SU-DHL-6 (cell line): ENCODE measurements around the gene ARHGAP28.
"Not testable (repeated sequence)": the region's sequence is repeated elsewhere in the genome, so short reads cannot be mapped to it uniquely, and the experiment has no call there.

ENCODE experiments used
- H2AFZ ChIP-seq: fragments of 200-600 bp; sonication (generic); 2 replicates; pipeline ENCODE4 v1.6.1; 2014; ENCODE audit warnings: low read depth, mild to moderate bottlenecking, moderate library complexity, mixed read lengths, antibody characterized with exemption, low read length; ENCODE audit not compliant: severe bottlenecking
- H3F3A ChIP-seq: fragments of 200-600 bp; shearing (Covaris generic); 2 replicates; pipeline ENCODE4 v1.6.0; 2016; ENCODE audit warnings: antibody characterized with exemption, mild to moderate bottlenecking; ENCODE audit not compliant: insufficient read depth
- H3K27ac ChIP-seq: fragments of 200-600 bp; sonication (generic); 2 replicates; pipeline ENCODE4 v1.5.1; 2016; ENCODE audit warnings: low read depth, mild to moderate bottlenecking, low read length, moderate library complexity, mixed read lengths
- H3K27me3 ChIP-seq: fragments of 200-600 bp; sonication (generic), shearing (Covaris generic); 2 replicates; pipeline ENCODE4 v1.6.0; 2014; ENCODE audit warnings: mild to moderate bottlenecking, low read length
- H3K36me3 ChIP-seq: fragments of 200-600 bp; sonication (generic); 2 replicates; pipeline ENCODE4 v1.6.1; 2014; ENCODE audit warnings: mild to moderate bottlenecking, low read length, mixed read lengths
- H3K4me2 ChIP-seq: fragments of 300-600, 200-600 bp; shearing (Covaris generic), sonication (generic); 2 replicates; pipeline ENCODE4 v1.6.0; 2014; ENCODE audit warnings: low read length, low read depth, mild to moderate bottlenecking; ENCODE audit not compliant: poor library complexity, severe bottlenecking
- H3K4me3 ChIP-seq: fragments of 200-600 bp; sonication (generic); 2 replicates; pipeline ENCODE4 v1.5.1; 2014; ENCODE audit warnings: antibody characterized with exemption, low read length, mild to moderate bottlenecking, mixed read lengths; ENCODE audit not compliant: insufficient read depth, poor library complexity, severe bottlenecking
- H3K79me2 ChIP-seq: fragments of 200-600 bp; sonication (generic); 2 replicates; pipeline ENCODE4 v1.6.1; 2014; ENCODE audit warnings: mild to moderate bottlenecking, low read length, moderate library complexity; ENCODE audit not compliant: insufficient read depth
- H3K9ac ChIP-seq: fragments of 200-600 bp; sonication (generic); 2 replicates; pipeline ENCODE4 v1.7.0; 2014; ENCODE audit warnings: mild to moderate bottlenecking, low read length
- H3K9me2 ChIP-seq: fragments of 200-600 bp; sonication (generic); replicated peaks from 2 replicates; pipeline ENCODE4 v1.6.1; 2014; ENCODE audit warnings: low read length; ENCODE audit not compliant: insufficient read depth
- H3K9me3 ChIP-seq: fragments of 200-600 bp; sonication (generic); 2 replicates; pipeline ENCODE4 v1.6.1; 2014; ENCODE audit warnings: low read length, mixed read lengths; ENCODE audit not compliant: insufficient read depth
- H4K20me1 ChIP-seq: fragments of 200-600 bp; sonication (generic); 2 replicates; pipeline ENCODE4 v1.6.1; 2014; ENCODE audit warnings: low read depth, mild to moderate bottlenecking, antibody characterized with exemption, low read length, moderate library complexity, mixed read lengths
- EZH2phosphoT487 ChIP-seq: fragments of 200-600 bp; sonication (generic), shearing (Covaris generic); conservative IDR thresholded peaks from 2 replicates; pipeline ENCODE4 v1.6.1; 2018; ENCODE audit warnings: mild to moderate bottlenecking, antibody characterized with exemption, low read length, moderate library complexity, mixed read lengths
- TF ChIP-seq, protein P1 (sequence below): fragments of 200-600 bp; sonication (generic); IDR thresholded peaks from one replicate; pipeline ENCODE4 v1.5.1; 2017; ENCODE audit warnings: antibody characterized with exemption, mild to moderate bottlenecking, low read length, moderate library complexity; ENCODE audit not compliant: insufficient read depth, poor library complexity, severe bottlenecking

The ARHGAP28 gene

DNA sequence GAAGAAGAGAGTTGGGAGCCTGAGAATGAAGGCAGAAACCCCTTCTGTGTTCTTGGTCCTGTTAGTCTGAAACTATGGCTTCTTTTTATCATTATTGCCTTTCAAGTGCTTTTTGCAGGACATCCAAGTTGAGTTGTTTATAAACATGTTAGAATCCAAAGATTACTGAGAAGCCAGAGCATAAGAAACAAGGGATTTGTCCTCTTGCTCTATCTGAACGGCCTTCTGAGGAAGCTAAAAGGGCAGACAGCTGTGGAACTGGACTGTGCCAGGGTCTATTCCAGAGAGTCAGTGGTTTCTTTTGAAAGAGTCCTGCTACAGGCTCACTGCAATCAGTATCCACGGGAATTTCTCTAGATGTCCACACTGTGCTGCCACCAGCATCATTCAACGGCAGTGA is 86.6 kb downstream of the ARHGAP28 start:
- H4K20me1 ChIP-seq = no peaks in the 10 kb centered on the region
- H3K9me2 ChIP-seq = no peaks in the 10 kb centered on the region
- H3K4me2 ChIP-seq = no peak overlapping the region
- H3F3A ChIP-seq = no peaks in the 10 kb centered on the region
- H3K36me3 ChIP-seq = no peaks in the 10 kb centered on the region
- no peaks in the 10 kb centered on the region for H3K9me3 ChIP-seq
- H3K4me3 ChIP-seq = no peak overlapping the region
- no peak overlapping the region for H2AFZ ChIP-seq
- no peak overlapping the region for H3K9ac ChIP-seq
- no peaks in the 10 kb centered on the region for H3K27me3 ChIP-seq
- H3K79me2 ChIP-seq = no peaks in the 10 kb centered on the region
- no peak overlapping the region for H3K27ac ChIP-seq
- TF ChIP-seq EZH2phosphoT487 = no peak
- TF ChIP-seq, protein P1, sequence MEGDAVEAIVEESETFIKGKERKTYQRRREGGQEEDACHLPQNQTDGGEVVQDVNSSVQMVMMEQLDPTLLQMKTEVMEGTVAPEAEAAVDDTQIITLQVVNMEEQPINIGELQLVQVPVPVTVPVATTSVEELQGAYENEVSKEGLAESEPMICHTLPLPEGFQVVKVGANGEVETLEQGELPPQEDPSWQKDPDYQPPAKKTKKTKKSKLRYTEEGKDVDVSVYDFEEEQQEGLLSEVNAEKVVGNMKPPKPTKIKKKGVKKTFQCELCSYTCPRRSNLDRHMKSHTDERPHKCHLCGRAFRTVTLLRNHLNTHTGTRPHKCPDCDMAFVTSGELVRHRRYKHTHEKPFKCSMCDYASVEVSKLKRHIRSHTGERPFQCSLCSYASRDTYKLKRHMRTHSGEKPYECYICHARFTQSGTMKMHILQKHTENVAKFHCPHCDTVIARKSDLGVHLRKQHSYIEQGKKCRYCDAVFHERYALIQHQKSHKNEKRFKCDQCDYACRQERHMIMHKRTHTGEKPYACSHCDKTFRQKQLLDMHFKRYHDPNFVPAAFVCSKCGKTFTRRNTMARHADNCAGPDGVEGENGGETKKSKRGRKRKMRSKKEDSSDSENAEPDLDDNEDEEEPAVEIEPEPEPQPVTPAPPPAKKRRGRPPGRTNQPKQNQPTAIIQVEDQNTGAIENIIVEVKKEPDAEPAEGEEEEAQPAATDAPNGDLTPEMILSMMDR = no peak

- no peak overlapping the region for H3K4me3 ChIP-seq
- TF ChIP-seq EZH2phosphoT487 = no peak
- TF ChIP-seq, protein P1 = no peak
- H3K36me3 ChIP-seq = no peaks in the 10 kb centered on the region
Measured at GRCh38 chr18:6819332-6819731, 89.8 kb downstream of the ARHGAP28 start.

DNA sequence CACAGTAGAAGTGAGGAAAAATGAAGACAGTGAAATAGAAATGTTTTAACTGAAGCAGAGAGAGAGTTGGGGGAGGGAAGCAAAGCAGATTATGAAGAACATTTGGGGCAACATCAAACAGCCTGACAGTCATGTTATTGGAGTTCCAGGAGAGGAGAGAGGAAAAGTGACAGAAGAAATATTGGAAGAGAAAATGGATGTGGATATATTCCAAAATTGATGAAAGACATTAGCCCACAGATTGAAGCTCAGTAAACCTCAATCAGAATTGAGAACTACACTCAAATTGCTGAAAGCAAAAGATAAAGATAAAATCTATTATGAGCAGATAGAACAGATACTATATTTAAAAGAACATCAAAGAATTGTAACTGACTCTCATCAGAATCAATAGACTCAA is 90.8 kb downstream of the ARHGAP28 start:
- Histone ChIP-seq H3K79me2 (no peaks in the 10 kb centered on the region), H2AFZ (no peak overlapping the region), H3K27me3 (no peaks in the 10 kb centered on the region), H3K4me2 (no peak overlapping the region), H3K4me3 (no peak overlapping the region), H3K9me3 (no peaks in the 10 kb centered on the region), H3K27ac (no peak overlapping the region), H3K9ac (no peak overlapping the region), H3K36me3 (no peaks in the 10 kb centered on the region), H4K20me1 (no peaks in the 10 kb centered on the region), H3F3A (no peaks in the 10 kb centered on the region), H3K9me2 (no peaks in the 10 kb centered on the region)
- TF ChIP-seq, protein P1 = no peak
- TF ChIP-seq EZH2phosphoT487 = no peak

More at GRCh38 chr18:6819332-6819731, 89.8 kb downstream of the ARHGAP28 start:
- no peak overlapping the region for H3K27ac ChIP-seq
- no peaks in the 10 kb centered on the region for H3F3A ChIP-seq
- H3K9me3 ChIP-seq = no peaks in the 10 kb centered on the region
- no peak overlapping the region for H2AFZ ChIP-seq
- no peaks in the 10 kb centered on the region for H4K20me1 ChIP-seq
- no peaks in the 10 kb centered on the region for H3K79me2 ChIP-seq
- no peaks in the 10 kb centered on the region for H3K9me2 ChIP-seq
- no peaks in the 10 kb centered on the region for H3K27me3 ChIP-seq
- H3K9ac ChIP-seq = no peak overlapping the region
- no peak overlapping the region for H3K4me2 ChIP-seq

DNA sequence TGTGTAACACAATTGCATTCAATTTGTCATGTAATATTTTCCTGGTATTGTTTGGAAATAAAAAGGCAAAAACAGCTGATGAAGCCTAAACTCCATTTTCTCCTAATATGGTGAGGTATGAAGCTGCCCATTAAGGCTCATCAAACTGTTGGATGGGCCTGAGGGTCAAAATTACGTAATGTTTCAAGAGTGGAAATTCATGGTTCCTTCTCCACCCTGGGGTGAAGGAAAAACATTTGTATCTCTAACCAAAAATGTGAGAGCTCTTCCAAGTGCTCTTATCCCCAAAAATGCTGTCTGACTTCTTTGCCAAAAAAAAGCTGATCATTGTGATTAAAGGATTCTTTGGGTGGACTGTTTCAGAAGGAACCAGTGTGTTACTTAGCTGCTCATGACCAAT is 91.8 kb downstream of the ARHGAP28 start:
- no peak overlapping the region for H3K27ac ChIP-seq
- H3K4me3 ChIP-seq = no peak overlapping the region
- H3K9me2 ChIP-seq = no peaks in the 10 kb centered on the region
- TF ChIP-seq, protein P1 = no peak
- no peak for TF ChIP-seq EZH2phosphoT487
- no peaks in the 10 kb centered on the region for H3K9me3 ChIP-seq
- no peak overlapping the region for H2AFZ ChIP-seq
- no peaks in the 10 kb centered on the region for H3K79me2 ChIP-seq
- no peaks in the 10 kb centered on the region for H3F3A ChIP-seq
- H3K9ac ChIP-seq = no peak overlapping the region
- H3K36me3 ChIP-seq = no peaks in the 10 kb centered on the region
- H4K20me1 ChIP-seq = no peaks in the 10 kb centered on the region
- H3K27me3 ChIP-seq = no peaks in the 10 kb centered on the region
- no peak overlapping the region for H3K4me2 ChIP-seq

DNA sequence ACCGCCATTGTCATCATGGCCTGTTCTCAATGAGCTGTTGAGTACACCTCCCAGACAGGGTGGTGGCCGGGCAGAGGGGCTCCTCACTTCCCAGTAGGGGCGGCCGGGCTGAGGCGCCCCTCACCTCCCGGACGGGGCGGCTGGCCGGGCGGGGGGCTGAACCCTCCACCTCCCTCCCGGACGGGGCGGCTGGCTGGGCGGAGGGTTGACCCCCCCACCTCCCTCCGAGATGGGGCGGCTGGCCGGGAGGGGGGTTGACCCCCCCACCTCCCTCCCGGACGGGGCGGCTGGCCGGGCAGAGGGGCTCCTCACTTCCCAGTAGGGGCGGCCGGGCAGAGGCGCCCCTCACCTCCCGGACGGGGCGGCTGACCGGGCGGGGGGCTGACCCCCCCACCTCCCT is 97.6 kb downstream of the ARHGAP28 start:
- H3K36me3 ChIP-seq, H3K4me2 ChIP-seq, H3F3A ChIP-seq, H3K27me3 ChIP-seq, H3K4me3 ChIP-seq, H3K79me2 ChIP-seq, H3K9me3 ChIP-seq, H3K9me2 ChIP-seq, H3K27ac ChIP-seq, H3K9ac ChIP-seq, H2AFZ ChIP-seq, H4K20me1 ChIP-seq: not testable (repeated sequence)
